Measurements from ENCODE around the gene CD44. TPM values are rescaled to one million over a fixed set of nuclear protein-coding genes. Genes with fewer than 3 reads are reported as not detected.
A peak's percentile ranks its signal among the peaks of the same experiment; 100 is the strongest.
"Not testable (repeated sequence)": the region's sequence is repeated elsewhere in the genome, so short reads cannot be mapped to it uniquely, and the experiment has no call there.

The CD44 gene
- 408 TPM for polyA plus RNA-seq (2013)

DNA sequence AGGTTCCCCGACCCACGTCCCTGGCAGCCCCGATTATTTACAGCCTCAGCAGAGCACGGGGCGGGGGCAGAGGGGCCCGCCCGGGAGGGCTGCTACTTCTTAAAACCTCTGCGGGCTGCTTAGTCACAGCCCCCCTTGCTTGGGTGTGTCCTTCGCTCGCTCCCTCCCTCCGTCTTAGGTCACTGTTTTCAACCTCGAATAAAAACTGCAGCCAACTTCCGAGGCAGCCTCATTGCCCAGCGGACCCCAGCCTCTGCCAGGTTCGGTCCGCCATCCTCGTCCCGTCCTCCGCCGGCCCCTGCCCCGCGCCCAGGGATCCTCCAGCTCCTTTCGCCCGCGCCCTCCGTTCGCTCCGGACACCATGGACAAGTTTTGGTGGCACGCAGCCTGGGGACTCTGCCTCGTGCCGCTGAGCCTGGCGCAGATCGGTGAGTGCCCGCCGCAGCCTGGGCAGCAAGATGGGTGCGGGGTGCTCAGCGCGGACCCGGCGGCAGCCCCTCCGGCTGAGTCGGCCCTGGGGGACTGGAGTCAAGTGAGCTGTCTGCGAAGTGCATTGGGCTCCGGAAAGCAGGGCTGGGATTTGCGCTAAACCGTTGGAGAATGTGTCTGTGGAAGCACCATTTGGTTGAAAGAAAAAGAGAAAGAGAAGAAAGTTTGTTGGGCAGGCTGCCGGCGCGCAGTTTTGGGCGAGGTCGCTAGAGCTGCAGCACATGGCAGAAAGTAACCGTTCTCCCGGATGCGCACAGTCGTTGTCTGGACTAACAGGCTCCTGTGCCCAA lies at the start of gene CD44:
Gene CD44, plus strand, starts transcription at position 229 of the 779 bp plus-strand sequence. Its CDS starts 133 bp downstream, at position 362.
- DNase-seq = peak; percentile 88 to 97 (median 97)
- H3K4me1 ChIP-seq (ENCODE audit: control extremely low read depth in 1 of 4, control insufficient read depth in 4 of 4, insufficient read depth in 4 of 4, low read length in 3 of 4) = peaks cover 27 to 56% (median 53%) of the 10 kb centered on the region in 4 experiments
- ChIA-PET POLR2A (interaction anchor here (0.6 to 2.0 kb wide), 8 partner anchors 22 to 1070 kb away, joined by 3 to 7 read pairs (median 4); no protein-coding TSS in a partner anchor), CTCF (interaction anchor here (0.6 to 1.8 kb wide), 13 partner anchors 13 to 139 kb away, joined by 3 to 6 read pairs (median 4); no protein-coding TSS in a partner anchor)
- no peaks in the 10 kb centered on the region for H3K27me3 ChIP-seq (replicated peaks in 2 of 5; ENCODE audit: control insufficient read depth in 4 of 5, insufficient read depth in 5 of 5, low read length in 4 of 5)
- no peaks in the 10 kb centered on the region for H3K9me3 ChIP-seq (ENCODE audit: control extremely low read depth in 1 of 5, control insufficient read depth in 4 of 5, insufficient read depth in 2 of 5, low read depth in 1 of 5, low read length in 4 of 5)
- WGBS (ENCODE audit: insufficient coverage) = 0% methylated on average over 55 of the region's 55 CpGs
- H3K36me3 ChIP-seq (ENCODE audit: control insufficient read depth in 4 of 4, insufficient read depth in 4 of 4, low read length in 3 of 4) = peaks cover 0 to 7% (median 4%) of the 10 kb centered on the region in 4 experiments
- H3K27ac ChIP-seq (ENCODE audit: insufficient read depth in 1 of 2, low read depth in 1 of 2, low read length in 2 of 2, poor library complexity in 1 of 2, severe bottlenecking in 2 of 2) = peak within 1 kb of the TSS; percentile 87 to 92
- peak within 1 kb of the TSS; percentile 78 to 97 (median 88) for H3K4me3 ChIP-seq (ENCODE audit: control insufficient read depth in 1 of 7, extremely low read depth in 1 of 7, insufficient read depth in 4 of 7, low read depth in 2 of 7, low read length in 6 of 7)

GRCh38 chr11:35089666-35090065 lies 49.3 kb upstream of the CD44 start:
- H3K4me1 ChIP-seq (ENCODE audit: control extremely low read depth in 1 of 4, control insufficient read depth in 4 of 4, insufficient read depth in 4 of 4, low read length in 3 of 4) = peaks cover 6 to 24% (median 13%) of the 10 kb centered on the region in 4 experiments
- ChIA-PET POLR2A (interaction anchor here (0.5 kb wide), 1 partner anchor 101 kb away, joined by 5 read pairs; no protein-coding TSS in a partner anchor), CTCF (interaction anchor here (0.7 to 2.4 kb wide), 2 partner anchors 8 to 13 kb away, joined by 3 to 10 read pairs; no protein-coding TSS in a partner anchor)
- H3K27ac ChIP-seq (ENCODE audit: insufficient read depth in 1 of 2, low read depth in 1 of 2, low read length in 2 of 2, poor library complexity in 1 of 2, severe bottlenecking in 2 of 2) = no peak overlapping the region
- no peaks in the 10 kb centered on the region for H3K36me3 ChIP-seq (ENCODE audit: control insufficient read depth in 4 of 4, insufficient read depth in 4 of 4, low read length in 3 of 4)
- H3K9me3 ChIP-seq (ENCODE audit: control extremely low read depth in 1 of 5, control insufficient read depth in 4 of 5, insufficient read depth in 2 of 5, low read depth in 1 of 5, low read length in 4 of 5) = no peaks in the 10 kb centered on the region
- DNase-seq = no peak
- H3K4me3 ChIP-seq (ENCODE audit: control insufficient read depth in 1 of 7, extremely low read depth in 1 of 7, insufficient read depth in 4 of 7, low read depth in 2 of 7, low read length in 6 of 7) = no peak overlapping the region
- no peaks in the 10 kb centered on the region for H3K27me3 ChIP-seq (replicated peaks in 2 of 5; ENCODE audit: control insufficient read depth in 4 of 5, insufficient read depth in 5 of 5, low read length in 4 of 5)
- WGBS (ENCODE audit: insufficient coverage) = no CpG with 5 or more reads among the region's 1 CpG

- Histone ChIP-seq H3K27me3 (replicated peaks in 2 of 5; ENCODE audit: control insufficient read depth in 4 of 5, insufficient read depth in 5 of 5, low read length in 4 of 5) (no peaks in the 10 kb centered on the region), H3K9me3 (ENCODE audit: control extremely low read depth in 1 of 5, control insufficient read depth in 4 of 5, insufficient read depth in 2 of 5, low read depth in 1 of 5, low read length in 4 of 5) (no peaks in the 10 kb centered on the region), H3K36me3 (ENCODE audit: control insufficient read depth in 4 of 4, insufficient read depth in 4 of 4, low read length in 3 of 4) (no peaks in the 10 kb centered on the region), H3K4me3 (ENCODE audit: control insufficient read depth in 1 of 7, extremely low read depth in 1 of 7, insufficient read depth in 4 of 7, low read depth in 2 of 7, low read length in 6 of 7) (no peak overlapping the region), H3K4me1 (ENCODE audit: control extremely low read depth in 1 of 4, control insufficient read depth in 4 of 4, insufficient read depth in 4 of 4, low read length in 3 of 4) (peaks cover 6 to 21% (median 12%) of the 10 kb centered on the region in 4 experiments), H3K27ac (ENCODE audit: insufficient read depth in 1 of 2, low read depth in 1 of 2, low read length in 2 of 2, poor library complexity in 1 of 2, severe bottlenecking in 2 of 2) (no peak overlapping the region)
- DNase-seq = no peak
- POLR2A ChIA-PET = interaction anchor here (0.5 kb wide), 1 partner anchor 102 kb away, joined by 5 read pairs; no protein-coding TSS in a partner anchor
- WGBS (ENCODE audit: insufficient coverage) = 100% methylated on average over 2 of the region's 4 CpGs
- CTCF ChIA-PET = no interaction called here
Observed at GRCh38 chr11:35090125-35090524, 48.8 kb upstream of the CD44 start.

DNA sequence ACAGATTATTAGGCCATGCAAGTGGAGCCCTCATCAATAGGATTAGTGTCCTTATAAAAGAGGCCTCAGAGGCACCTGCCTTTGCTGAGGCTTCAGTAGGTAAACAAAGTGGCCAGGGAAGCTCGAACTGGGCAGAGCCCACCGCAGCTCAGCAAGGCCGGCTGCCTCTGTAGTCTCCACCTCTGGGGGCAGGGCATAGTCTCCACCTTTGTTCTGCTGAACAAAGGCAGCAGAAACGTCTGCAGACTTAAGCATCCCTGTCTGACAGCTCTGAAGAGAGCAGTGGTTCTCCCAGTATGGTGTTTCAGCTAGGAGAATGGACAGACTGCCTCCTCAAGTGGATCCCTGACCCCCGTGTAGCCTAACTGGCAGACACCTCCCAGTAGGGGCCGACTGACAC lies 48.0 kb upstream of the CD44 start:
- WGBS (ENCODE audit: insufficient coverage) = 85% methylated on average over 6 of the region's 6 CpGs
- H3K9me3 ChIP-seq (ENCODE audit: control extremely low read depth in 1 of 5, control insufficient read depth in 4 of 5, insufficient read depth in 2 of 5, low read depth in 1 of 5, low read length in 4 of 5); POLR2A ChIA-PET; H3K4me3 ChIP-seq (ENCODE audit: control insufficient read depth in 1 of 7, extremely low read depth in 1 of 7, insufficient read depth in 4 of 7, low read depth in 2 of 7, low read length in 6 of 7); CTCF ChIA-PET; H3K36me3 ChIP-seq (ENCODE audit: control insufficient read depth in 4 of 4, insufficient read depth in 4 of 4, low read length in 3 of 4); H3K27me3 ChIP-seq (replicated peaks in 2 of 5; ENCODE audit: control insufficient read depth in 4 of 5, insufficient read depth in 5 of 5, low read length in 4 of 5); DNase-seq; H3K27ac ChIP-seq (ENCODE audit: insufficient read depth in 1 of 2, low read depth in 1 of 2, low read length in 2 of 2, poor library complexity in 1 of 2, severe bottlenecking in 2 of 2): not testable (repeated sequence)
- H3K4me1 ChIP-seq (ENCODE audit: control extremely low read depth in 1 of 4, control insufficient read depth in 4 of 4, insufficient read depth in 4 of 4, low read length in 3 of 4) = peaks cover 6 to 21% (median 12%) of the 10 kb centered on the region in 4 experiments

DNA sequence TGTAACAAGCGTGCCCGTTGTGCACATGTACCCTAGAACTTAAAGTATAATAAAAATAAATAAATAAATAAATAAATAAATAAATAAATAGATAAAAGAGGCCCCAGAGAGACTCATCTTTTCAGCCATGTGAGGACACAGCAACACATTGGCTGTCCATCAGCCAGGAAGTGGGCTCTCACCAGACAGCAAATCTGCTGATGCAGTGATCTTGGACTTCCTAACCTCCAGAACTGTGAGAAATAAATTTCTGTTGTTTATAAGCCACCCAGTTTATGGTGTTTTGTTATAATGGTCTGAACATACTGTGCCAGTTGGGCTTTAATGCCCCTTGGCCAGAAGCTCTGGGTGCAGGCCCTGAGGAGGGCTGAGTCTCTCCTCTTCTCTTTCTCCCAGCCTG lies 42.2 kb upstream of the CD44 start:
- CTCF ChIA-PET = no interaction called here
- Histone ChIP-seq H3K36me3 (ENCODE audit: control insufficient read depth in 4 of 4, insufficient read depth in 4 of 4, low read length in 3 of 4) (no peaks in the 10 kb centered on the region), H3K4me1 (ENCODE audit: control extremely low read depth in 1 of 4, control insufficient read depth in 4 of 4, insufficient read depth in 4 of 4, low read length in 3 of 4) (peaks cover 0 to 3% (median 0%) of the 10 kb centered on the region in 4 experiments), H3K4me3 (ENCODE audit: control insufficient read depth in 1 of 7, extremely low read depth in 1 of 7, insufficient read depth in 4 of 7, low read depth in 2 of 7, low read length in 6 of 7) (no peak overlapping the region), H3K27ac (ENCODE audit: insufficient read depth in 1 of 2, low read depth in 1 of 2, low read length in 2 of 2, poor library complexity in 1 of 2, severe bottlenecking in 2 of 2) (no peak overlapping the region), H3K27me3 (replicated peaks in 2 of 5; ENCODE audit: control insufficient read depth in 4 of 5, insufficient read depth in 5 of 5, low read length in 4 of 5) (no peaks in the 10 kb centered on the region), H3K9me3 (ENCODE audit: control extremely low read depth in 1 of 5, control insufficient read depth in 4 of 5, insufficient read depth in 2 of 5, low read depth in 1 of 5, low read length in 4 of 5) (no peaks in the 10 kb centered on the region)
- POLR2A ChIA-PET = no interaction called here
- no CpG with 5 or more reads among the region's 2 CpGs for WGBS (ENCODE audit: insufficient coverage)
- DNase-seq = no peak

GRCh38 chr11:35097814-35098455 lies 41.0 kb upstream of the CD44 start:
- no peak for DNase-seq
- peaks cover 0 to 11% (median 0%) of the 10 kb centered on the region in 4 experiments for H3K4me1 ChIP-seq (ENCODE audit: control extremely low read depth in 1 of 4, control insufficient read depth in 4 of 4, insufficient read depth in 4 of 4, low read length in 3 of 4)
- H3K36me3 ChIP-seq (ENCODE audit: control insufficient read depth in 4 of 4, insufficient read depth in 4 of 4, low read length in 3 of 4) = no peaks in the 10 kb centered on the region
- H3K27ac ChIP-seq (ENCODE audit: insufficient read depth in 1 of 2, low read depth in 1 of 2, low read length in 2 of 2, poor library complexity in 1 of 2, severe bottlenecking in 2 of 2) = no peak overlapping the region
- WGBS (ENCODE audit: insufficient coverage) = 76% methylated on average over 5 of the region's 5 CpGs
- POLR2A ChIA-PET = no interaction called here
- H3K9me3 ChIP-seq (ENCODE audit: control extremely low read depth in 1 of 5, control insufficient read depth in 4 of 5, insufficient read depth in 2 of 5, low read depth in 1 of 5, low read length in 4 of 5) = no peaks in the 10 kb centered on the region
- no peak overlapping the region for H3K4me3 ChIP-seq (ENCODE audit: control insufficient read depth in 1 of 7, extremely low read depth in 1 of 7, insufficient read depth in 4 of 7, low read depth in 2 of 7, low read length in 6 of 7)
- CTCF ChIA-PET = interaction anchor here (0.9 kb wide), 1 partner anchor 8 kb away, joined by 3 read pairs; no protein-coding TSS in a partner anchor
- H3K27me3 ChIP-seq (replicated peaks in 2 of 5; ENCODE audit: control insufficient read depth in 4 of 5, insufficient read depth in 5 of 5, low read length in 4 of 5) = no peaks in the 10 kb centered on the region

DNA sequence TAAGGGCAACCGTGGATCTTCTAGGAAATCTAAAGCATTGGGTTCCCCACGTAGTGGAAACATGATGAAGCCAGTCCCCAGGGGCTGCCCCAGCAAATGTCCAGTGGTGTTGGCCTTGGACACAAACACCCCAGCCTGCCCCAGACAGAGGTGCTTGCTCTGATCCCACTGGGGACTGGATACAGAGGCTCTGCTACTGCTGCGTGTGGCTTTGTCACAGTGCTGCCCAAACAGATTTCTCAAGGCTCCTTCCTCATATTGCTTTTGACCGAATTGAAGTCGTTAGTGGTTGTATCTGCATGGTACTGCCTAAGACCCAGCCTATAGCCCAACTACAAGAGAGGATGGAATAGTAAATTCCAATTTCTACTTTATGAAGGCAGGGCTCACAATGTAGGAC lies 40.1 kb upstream of the CD44 start:
- Histone ChIP-seq H3K27me3 (replicated peaks in 2 of 5; ENCODE audit: control insufficient read depth in 4 of 5, insufficient read depth in 5 of 5, low read length in 4 of 5) (no peaks in the 10 kb centered on the region), H3K4me3 (ENCODE audit: control insufficient read depth in 1 of 7, extremely low read depth in 1 of 7, insufficient read depth in 4 of 7, low read depth in 2 of 7, low read length in 6 of 7) (no peak overlapping the region), H3K9me3 (ENCODE audit: control extremely low read depth in 1 of 5, control insufficient read depth in 4 of 5, insufficient read depth in 2 of 5, low read depth in 1 of 5, low read length in 4 of 5) (no peaks in the 10 kb centered on the region), H3K4me1 (ENCODE audit: control extremely low read depth in 1 of 4, control insufficient read depth in 4 of 4, insufficient read depth in 4 of 4, low read length in 3 of 4) (peaks cover 0 to 11% (median 0%) of the 10 kb centered on the region in 4 experiments), H3K27ac (ENCODE audit: insufficient read depth in 1 of 2, low read depth in 1 of 2, low read length in 2 of 2, poor library complexity in 1 of 2, severe bottlenecking in 2 of 2) (no peak overlapping the region), H3K36me3 (ENCODE audit: control insufficient read depth in 4 of 4, insufficient read depth in 4 of 4, low read length in 3 of 4) (no peaks in the 10 kb centered on the region)
- ChIA-PET POLR2A (no interaction called here), CTCF (no interaction called here)
- DNase-seq = no peak
- 97% methylated on average over 5 of the region's 5 CpGs for WGBS (ENCODE audit: insufficient coverage)
